PC-3 (cell line): ENCODE data around the gene HMCN1.

Experiments used
- EZH2 ChIP-seq: fragments of 300-600 bp; sonication (generic); IDR thresholded peaks from one replicate; pipeline ENCODE4 v1.6.1; 2017; ENCODE audit warnings: antibody characterized with exemption, mild to moderate bottlenecking, low read length; ENCODE audit not compliant: unreplicated experiment
- EZH2phosphoT487 ChIP-seq: fragments of 300-600 bp; sonication (generic); IDR thresholded peaks from 2 replicates; pipeline ENCODE4 v1.6.1; 2018; ENCODE audit warnings: mild to moderate bottlenecking, antibody characterized with exemption, low read length, borderline replicate concordance
- TF ChIP-seq, protein P1 (sequence below): fragments of 300-600 bp; sonication (generic); conservative IDR thresholded peaks from 2 replicates; pipeline ENCODE4 v1.5.1; 2017; ENCODE audit warnings: antibody characterized with exemption, low read depth, mild to moderate bottlenecking, low read length

DNA sequence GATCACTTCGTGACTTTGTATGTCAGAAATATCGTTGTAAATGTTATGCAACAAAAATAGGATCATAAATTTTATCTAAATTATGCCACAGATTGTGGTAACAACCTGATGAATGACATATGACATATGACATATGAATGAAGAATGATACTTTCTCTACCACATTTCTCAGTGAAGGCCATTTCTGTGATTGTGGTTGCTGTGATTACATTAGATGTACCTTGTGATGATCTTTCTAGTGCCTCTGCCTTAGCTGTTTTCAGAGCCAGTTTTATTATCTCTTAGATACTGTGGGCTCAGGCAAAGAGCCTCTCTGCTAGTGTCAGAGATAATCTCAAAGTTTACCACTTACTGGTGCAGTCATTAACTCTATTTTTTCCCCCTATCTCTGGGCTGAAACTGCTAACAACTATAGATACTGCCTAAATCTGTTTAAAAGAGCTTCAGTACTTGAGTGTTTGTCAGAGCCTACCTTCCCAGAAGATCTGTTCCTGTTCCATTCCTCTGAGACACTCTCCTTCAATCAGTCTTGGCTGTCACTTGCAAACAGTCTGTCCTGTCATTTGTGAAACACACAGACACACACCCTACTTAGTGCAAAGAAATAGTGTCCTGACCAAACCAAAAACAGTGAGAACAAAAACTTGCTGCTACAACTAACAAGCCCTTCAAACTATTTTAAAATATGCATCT lies 55.5 kb downstream of the HMCN1 start:
- TF ChIP-seq, protein P1, sequence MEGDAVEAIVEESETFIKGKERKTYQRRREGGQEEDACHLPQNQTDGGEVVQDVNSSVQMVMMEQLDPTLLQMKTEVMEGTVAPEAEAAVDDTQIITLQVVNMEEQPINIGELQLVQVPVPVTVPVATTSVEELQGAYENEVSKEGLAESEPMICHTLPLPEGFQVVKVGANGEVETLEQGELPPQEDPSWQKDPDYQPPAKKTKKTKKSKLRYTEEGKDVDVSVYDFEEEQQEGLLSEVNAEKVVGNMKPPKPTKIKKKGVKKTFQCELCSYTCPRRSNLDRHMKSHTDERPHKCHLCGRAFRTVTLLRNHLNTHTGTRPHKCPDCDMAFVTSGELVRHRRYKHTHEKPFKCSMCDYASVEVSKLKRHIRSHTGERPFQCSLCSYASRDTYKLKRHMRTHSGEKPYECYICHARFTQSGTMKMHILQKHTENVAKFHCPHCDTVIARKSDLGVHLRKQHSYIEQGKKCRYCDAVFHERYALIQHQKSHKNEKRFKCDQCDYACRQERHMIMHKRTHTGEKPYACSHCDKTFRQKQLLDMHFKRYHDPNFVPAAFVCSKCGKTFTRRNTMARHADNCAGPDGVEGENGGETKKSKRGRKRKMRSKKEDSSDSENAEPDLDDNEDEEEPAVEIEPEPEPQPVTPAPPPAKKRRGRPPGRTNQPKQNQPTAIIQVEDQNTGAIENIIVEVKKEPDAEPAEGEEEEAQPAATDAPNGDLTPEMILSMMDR: no peak
- TF ChIP-seq EZH2phosphoT487 (no peak), EZH2 (no peak)
